ENCODE results near the gene NFASC.

NFASC gene

DNA sequence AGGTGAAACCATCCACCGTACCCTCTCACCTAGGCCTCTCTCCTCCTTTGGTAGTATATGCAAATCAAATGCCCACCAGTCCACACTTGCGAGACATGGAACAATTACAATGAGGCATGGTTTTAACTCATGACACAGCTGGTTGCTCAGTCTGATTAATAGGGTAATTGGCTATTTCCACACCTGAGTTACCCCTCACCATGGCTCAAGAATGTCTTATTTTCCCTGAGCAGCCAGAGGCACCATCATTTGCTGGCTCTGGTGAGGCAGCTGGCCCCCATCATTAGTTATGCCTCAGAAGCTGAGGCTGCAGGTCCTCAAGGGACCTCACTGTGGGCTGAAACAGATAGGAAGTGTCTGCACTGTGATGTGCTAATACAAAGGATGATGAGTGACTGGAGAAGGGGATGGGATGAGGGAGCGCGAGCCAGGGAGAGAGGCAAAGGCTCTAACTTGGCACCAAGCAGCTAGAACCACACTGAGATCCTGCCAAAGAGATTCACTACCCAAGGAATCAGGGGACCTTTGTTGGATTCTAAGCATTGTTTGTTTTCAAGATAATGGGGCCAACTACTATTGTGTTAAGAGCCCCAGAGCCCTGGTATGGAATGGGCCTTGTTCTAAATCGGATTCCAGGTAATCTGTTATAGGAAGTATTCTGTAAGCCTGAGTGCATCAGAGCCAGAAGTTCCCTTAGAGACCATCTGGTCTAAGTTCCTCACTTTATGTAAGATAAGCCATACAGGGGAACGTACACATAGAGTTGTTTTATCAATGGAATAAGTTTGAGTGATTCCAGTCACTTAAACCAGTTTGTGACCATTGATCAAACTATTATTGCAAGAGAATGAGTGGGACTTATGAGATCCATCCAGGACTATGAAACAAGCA, 92.3 kb downstream of the NFASC start:
- DNase-seq, result no peak

DNA sequence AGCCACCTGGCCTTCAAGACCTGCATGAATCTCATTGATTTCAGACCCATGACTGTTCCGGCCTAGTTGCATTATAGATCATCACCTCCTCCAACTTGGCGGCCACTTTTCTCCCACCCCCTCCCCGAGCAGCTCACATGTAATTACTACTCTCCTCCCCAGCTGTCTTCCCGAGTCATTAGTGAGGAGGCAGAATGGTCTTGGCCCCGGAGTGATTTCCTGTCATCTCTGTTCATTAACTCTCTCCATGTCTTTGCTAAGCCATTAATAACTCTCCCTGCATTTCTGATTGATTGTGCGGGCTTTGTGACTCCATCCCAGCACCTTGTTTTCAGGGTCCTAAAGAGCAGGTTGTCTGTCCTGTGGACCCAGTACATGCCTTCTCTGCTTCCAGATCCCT, 96.8 kb downstream of the NFASC start:
- DNase-seq, result no peak

DNA sequence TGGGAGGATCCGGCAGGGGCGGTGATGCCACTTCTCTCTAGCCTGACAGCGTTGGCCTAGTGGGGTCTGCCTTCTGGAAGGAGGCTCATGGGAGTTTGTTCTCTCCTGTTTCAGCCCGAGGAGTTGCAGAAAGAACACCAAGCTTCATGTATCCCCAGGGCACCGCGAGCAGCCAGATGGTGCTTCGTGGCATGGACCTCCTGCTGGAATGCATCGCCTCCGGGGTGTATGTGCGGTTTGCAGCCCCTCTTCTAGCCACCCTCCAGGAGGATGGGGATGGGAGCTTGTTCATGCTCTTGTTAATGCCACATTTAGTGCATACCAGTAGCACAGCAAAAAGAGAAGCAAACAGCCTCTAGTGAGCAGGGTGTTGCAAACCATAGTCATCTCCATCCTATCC, 97.5 kb downstream of the NFASC start:
- no peak for DNase-seq

DNA sequence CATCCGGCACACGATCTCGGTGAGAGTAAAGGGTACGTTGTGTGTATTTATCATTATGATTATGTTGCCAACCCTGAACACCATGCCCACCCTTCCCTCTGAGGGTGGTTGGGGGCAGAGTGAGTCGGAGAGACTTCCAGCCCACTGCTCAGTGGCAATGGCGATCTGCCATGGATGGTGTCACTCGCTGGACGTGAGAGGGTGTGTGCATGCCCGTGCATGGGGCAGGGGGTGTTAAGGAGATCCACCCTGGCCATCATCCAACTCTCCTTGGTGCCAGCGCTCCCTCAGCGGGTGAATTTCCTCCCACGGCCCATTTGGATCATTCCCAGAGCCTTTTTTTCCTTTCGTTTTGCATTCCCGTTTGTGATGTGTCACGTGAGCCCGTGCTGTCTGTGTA, 98.3 kb downstream of the NFASC start:
- no peak for DNase-seq

DNA sequence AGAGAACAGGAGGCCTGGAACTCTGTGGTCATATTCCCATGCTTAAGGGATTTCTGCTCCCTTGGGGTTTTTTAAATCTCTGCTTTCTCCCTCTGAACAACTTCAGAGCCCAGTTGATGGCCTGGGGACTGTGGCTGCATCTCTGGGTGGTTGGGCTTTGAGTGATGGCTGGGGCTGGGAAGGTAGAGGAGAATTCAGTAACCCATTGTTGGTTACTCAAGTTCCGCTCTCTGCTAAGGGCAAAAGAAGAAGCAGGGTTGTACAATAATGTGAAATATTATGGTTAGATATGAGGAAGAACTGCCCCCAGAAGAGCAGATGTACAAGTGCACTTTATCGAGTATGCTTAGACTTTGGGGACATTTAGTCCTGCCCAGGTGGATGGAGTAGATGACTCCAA, 100.3 kb downstream of the NFASC start:
- DNase-seq, result no peak

DNA sequence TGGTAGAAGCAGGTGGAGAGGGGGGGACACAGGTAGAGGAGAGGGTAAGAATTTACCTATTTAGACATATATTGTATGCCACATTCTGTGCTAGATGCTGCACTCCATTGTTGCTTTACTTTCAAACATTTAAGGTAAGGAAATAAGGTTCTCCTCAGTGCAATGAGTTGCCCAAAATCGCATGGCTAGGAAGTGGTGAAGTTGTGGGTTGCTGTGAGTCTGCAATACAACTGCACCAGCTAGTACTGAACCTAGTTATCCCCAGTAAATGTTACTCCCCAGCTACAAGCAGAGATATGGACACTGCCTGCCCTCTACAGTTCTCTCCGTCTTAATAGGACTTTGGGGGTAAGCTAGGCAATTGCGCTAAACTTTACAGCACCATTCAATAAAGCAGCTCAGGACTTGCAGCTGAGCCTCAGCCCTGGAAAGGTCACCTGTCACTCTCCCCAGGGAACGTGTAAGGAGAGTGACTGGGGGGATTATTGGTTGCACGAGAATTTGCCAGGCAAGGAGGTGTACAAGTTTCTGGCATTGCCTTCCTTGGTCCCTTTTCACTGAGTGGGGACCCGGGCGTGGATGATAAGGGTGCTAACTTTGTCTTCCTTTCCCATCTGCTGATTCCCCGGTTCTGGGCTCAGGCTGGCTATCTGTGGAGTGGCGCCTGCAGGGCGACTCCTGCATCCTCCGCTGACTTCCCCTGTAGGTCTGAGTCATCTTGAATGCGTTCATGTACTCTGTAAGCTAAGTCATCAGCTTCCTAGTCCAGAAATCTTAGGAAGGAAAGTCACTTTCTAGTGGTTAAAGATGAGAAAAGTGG, 101.1 kb downstream of the NFASC start:
- no peak for DNase-seq

DNA sequence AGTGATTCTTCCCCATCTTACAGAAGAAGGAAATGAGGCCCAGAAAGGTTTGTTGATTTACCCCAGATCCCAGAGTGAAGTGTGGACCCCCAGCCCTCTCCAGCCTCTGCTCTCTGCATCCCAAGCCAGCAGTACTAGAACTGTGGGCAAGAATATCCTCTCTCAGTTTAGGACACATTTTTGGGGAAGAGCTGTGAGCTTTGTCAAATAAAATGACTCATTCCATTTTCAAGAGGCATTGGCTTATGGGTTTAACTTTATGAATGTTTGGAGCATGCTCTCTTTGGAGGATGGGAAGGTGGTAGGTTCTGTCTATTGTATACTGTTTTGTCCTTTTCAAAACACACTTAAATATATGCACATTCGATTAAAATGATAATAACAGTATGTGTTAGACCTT, 101.8 kb downstream of the NFASC start:
- no peak for DNase-seq

DNA sequence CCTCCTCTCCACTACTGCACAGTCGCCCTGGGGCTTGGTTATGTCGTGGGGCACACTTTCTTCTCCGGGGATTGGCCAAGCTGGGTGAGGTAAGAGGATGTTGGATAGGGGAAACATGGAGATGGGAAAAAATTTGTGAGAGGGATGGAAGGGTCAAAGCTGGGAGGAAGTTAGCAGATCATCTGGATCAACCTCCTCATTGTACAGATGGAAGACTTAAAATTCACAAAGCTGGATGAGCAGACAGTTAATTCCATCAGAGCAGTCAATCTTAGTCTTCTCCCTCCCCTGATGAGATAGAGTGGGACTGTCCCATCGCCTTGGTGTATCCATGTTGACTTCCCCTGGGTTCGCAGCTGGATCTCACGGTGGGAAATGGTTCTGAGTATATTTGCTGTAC, 102.8 kb downstream of the NFASC start:
- no peak for DNase-seq

DNA sequence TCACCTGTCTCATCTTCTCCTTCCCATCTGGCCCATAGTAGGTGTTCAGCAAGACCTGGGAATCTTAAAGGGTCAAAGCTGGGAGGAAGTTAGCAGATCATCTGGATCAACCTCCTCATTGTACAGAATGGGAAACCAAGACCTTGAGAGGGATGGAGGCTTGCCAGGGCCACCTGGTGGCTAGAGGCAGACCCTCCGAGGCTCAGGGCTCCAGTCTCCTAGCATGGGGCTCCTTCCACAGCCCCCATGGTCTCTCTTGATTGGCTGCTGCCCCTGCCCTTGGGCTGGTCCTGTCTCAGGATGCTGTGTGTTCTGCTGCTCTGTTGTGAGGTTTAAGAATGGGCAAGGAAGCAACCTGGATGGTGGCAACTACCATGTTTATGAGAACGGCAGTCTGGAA, 103.7 kb downstream of the NFASC start:
- DNase-seq, result no peak

DNA sequence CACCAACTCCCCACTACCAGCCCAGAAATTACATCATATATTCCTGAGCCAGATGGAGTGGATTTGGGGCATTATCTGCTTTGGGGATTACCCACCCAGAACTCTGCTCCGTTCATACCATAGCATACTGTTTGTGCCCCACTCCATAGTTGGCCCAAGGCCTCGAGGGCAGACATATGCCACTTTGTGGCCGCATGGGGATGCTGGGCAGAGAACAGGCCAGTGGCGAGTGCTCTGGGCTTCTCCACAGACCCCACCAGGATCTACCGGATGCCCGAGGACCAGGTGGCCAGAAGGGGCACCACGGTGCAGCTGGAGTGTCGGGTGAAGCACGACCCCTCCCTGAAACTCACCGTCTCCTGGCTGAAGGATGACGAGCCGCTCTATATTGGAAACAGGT, 104.4 kb downstream of the NFASC start:
- DNase-seq, result no peak

DNA sequence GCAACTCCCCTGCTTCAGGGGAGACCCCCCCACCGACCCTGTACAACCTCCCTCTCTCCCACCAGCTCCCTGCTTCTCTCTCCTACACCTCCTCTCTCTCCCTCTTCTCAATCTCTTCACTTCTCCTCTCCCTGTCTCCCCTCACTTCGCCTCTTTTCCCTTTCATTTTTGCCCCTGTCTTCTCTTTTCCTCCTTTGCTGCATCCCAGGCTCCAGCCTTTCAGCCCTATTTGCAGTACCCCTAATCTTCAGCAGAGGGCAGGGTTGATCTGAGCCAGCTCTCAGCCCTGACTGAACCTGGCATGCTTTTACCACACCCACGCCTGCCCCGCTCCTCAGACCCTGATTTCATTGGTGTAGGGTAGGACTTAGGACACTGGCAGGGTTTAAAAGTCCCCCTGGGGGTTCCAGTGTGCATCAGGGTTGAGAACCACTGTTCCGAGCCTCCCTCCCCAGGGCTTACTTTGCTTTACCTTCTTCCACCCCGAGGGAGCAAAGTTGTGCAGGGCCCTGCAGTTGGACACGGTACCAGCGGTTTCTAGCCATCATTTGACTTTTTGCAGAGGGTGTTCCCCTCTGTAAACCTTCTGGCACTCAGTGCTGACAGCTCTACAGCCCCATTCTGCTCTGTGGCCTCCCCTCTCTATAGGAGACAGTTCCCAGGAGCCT, 105.0 kb downstream of the NFASC start:
- peak; percentile 25 for DNase-seq

DNA sequence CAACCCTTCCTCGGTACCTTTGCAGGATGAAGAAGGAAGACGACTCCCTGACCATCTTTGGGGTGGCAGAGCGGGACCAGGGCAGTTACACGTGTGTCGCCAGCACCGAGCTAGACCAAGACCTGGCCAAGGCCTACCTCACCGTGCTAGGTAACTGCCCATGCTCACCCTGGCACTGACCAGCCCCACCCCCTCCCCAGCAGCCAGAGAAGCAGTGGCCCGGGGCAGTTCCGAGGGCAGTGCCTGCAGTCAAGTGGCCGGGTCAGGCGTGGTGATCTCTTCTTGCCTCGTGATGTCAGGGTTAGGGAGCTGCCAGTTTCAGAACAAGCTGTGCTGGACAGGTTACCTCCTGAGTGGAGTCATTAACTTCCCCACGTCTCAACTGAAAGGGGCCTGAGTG, 106.0 kb downstream of the NFASC start:
- DNase-seq, result no peak

DNA sequence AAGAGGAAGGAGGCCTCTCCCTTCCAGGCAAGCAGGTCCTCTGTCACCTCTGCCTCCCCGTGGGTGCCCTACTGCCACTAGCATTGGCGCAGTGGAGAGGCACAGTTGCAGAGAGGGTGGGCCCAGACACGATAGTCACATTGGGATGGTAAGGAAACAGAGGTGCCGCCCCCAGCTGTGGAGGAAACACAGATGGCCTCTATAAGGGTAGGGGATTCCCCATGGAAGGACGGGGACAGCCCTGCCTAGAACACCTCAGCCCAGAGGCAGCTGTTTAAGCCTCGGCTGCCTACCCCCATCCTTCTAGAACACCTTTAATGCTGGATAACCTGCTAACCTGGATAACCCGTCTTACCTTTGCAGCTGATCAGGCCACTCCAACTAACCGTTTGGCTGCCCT, 106.7 kb downstream of the NFASC start:
- DNase-seq, result no peak

DNA sequence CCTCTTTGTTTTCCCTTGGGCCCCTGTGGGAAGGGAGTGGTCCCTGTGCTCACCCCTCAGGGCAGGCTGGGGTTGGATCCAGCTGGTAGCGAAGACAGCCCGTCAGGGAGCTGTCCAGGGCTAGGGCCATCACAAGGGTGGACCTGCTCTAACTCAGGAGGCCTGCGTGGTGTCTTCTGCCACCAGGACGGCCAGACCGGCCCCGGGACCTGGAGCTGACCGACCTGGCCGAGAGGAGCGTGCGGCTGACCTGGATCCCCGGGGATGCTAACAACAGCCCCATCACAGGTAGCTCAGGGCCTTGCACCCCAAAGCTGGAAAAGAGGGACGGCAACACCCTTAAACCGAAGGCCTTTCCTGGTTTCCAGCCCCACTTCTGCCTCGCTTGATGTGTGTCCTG, 108.1 kb downstream of the NFASC start:
- DNase-seq, result no peak

DNA sequence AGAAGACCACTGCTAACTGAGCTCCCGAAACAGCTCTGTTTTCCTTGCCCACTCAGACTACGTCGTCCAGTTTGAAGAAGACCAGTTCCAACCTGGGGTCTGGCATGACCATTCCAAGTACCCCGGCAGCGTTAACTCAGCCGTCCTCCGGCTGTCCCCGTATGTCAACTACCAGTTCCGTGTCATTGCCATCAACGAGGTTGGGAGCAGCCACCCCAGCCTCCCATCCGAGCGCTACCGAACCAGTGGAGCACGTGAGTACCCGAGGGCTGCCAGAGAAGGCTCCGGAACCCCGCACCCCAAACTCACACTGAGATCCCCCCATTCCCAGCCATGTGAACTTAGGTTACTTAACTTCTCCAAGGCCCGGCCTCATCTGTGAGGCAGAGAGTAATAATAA, 108.6 kb downstream of the NFASC start:
- DNase-seq, result no peak

DNA sequence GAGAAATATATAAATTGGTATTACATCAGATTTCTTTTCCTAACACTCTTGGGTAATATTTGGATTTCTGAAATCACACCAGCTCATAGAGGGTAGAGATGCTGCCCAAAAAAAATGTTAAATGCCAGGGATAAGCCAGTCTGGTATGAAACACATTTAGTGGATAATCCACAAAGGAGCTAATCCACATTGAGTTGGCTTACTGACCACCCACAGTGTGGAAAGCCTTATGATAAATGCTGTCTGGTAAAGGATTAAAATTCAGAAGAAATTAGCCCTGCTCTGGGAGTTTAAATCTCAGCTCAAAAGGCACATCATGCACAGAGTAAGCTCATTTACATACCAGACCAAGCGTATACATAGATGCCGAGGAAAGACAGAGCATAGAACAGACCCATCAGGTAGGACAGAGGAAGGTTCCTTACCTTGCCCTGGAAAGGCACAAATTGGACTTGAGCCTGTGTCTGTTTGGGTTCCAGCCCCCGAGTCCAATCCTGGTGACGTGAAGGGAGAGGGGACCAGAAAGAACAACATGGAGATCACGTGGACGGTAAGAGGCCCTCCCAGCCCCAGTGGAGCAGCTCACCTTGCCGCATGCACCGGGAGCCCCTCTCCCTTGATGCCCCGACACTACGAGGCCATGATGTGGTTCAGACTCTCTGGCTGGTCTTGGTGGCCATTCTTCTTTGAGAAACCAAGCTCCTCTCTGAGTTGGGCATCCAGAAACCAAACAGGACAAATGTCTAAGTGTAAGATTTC, 109.4 kb downstream of the NFASC start:
- DNase-seq, result no peak

DNA sequence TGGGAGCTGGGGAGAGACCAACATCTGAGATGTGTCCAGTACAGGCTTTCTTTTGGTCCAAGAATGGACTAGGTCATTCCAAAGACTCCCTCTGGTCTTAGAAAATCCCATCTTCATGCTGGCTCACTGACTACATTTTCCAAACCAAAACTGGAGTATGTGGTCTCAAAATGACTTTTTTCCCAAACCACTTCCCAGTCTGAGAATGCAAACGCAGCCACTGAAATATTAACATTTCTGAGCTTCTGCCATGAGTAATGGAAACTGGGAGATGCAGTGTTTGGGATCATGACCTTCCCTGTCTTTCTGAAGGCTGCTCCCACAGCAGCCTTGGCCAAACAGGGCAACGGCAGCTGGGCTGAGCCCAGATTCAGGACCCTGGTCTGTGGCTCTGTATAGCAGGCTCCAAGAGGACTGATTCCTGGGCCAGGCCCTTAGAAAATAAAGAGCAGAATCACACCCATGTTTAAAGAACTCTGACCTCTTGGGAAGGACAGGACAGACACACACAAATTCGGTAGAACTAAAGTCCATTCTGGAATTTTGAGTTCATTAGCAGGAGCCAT, 110.3 kb downstream of the NFASC start:
- DNase-seq, result no peak

DNA sequence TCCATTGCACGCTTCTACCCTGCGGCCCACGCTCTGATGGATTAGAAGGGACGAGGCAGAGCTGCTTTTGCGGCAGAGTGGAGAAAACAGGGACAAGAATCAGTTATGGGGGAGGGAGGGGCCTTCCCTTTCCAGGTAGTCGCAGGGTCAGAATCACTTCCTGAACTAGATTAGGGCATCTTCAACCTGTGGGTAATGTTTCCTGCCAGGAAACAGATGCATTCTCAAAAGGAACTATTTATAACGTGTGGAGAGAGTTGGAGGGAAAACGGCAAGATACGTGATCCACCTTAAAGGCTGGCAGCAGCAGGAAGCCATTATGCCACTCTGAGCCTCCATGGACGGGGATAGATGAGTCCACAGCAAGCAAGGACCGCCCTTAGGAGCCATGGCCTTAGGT, 112.5 kb downstream of the NFASC start:
- DNase-seq, result no peak

DNA sequence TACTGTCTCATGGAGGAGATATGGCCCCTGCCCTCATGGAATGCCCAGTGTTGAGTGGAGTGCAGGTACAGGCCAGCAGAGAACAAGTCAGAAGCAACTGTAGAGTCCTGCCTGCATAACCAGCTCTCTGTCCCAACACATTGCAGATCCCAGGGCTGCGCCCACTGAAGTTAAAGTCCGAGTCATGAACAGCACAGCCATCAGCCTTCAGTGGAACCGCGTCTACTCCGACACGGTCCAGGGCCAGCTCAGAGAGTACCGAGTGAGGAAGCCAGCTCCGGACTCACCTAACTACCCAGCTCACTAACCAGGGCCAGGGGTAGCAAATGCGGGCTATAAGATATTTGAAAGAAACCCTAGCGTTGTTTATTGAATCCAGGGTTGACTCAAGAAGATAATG, 113.2 kb downstream of the NFASC start:
- DNase-seq, result no peak

DNA sequence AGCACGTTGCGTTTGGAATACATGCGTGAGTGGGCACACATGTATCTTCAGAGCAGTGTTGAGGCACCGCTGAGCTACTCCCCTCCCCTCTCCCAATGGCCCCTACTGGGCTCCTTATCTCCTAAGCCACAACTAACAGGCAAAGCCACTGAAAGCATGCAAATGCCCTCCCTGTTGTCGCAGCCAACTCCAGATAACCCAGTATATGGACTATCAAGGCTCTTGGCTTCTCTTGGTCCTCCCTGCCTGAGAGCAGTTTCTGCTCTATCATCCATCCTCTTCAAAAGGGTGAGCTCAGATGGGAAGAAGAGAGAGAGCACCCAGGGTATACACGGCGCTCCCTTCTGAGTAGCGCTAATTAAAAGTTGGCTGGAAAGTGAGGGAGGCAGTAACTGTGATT, 113.8 kb downstream of the NFASC start:
- DNase-seq, result no peak

DNA sequence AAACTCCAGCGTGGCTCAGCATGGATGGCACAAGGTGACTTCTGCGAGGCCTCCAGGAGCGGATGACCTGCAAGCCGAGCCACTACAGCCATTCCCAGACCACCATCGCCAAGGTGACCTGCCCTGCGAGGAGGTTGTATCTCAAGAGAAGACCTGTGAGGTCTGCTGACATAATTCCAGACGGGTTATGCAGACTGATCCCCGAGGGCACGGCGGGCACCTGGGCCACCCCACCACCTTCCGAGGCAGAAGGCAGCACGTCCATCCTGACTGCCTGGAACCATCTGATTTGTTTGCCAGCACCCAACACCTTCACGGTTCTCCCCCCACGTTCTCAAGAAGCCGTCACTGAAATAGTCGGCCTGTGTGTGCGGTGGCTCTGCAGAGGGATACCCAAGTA, 115.5 kb downstream of the NFASC start:
- no peak for DNase-seq

DNA sequence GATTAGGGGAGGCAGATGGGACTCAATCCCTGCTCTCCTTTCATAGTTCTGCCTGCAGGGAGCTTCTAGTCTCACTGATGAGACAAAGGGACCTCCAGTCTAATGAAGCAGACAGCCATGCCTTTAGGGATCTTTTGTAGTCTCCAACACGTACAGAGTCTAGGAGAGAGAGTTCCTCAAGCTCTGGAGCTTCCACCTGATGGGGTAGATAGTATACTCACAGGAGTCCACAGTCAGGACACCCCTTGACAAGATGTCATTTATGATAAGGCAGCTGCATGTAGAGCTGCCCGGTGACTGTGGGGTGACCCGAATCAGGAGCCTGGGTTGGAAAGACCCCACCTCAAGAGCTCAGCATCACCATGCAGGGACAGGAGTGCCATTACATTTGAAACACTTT, 117.0 kb downstream of the NFASC start:
- DNase-seq, result no peak

DNA sequence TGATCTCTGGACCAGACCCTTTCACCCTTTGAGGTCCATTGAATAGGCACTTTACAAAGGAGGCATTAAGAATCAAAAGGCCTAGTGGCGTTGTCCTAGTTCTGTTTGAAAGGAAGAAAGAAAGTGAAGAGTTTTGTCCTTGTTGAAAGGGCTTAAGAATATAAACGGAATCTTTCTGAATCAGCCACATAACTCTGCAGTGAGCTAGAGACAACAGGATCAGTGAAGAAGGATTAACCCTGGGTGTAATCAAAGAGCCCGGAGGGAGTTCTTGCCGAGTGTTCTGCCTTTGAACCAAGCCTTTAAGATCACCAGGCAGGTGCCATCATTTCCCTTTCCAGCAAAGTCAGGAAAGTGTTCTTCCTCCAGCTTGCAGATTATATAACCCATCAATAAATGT, 117.5 kb downstream of the NFASC start:
- DNase-seq, result no peak

Data from NCI-H1092 (cell line).